Stimulated activated naive CD4-positive, alpha-beta T cell (primary cell): ENCODE measurements around the gene CD276.
"Not testable (repeated sequence)": the region's sequence is repeated elsewhere in the genome, so short reads cannot be mapped to it uniquely, and the experiment has no call there.

Source experiments
- DNase-seq, 6 experiments: peaks; one replicate each; lab custom pipeline; 2025; lab: John Stamatoyannopoulos, UW

CD276 gene

DNA sequence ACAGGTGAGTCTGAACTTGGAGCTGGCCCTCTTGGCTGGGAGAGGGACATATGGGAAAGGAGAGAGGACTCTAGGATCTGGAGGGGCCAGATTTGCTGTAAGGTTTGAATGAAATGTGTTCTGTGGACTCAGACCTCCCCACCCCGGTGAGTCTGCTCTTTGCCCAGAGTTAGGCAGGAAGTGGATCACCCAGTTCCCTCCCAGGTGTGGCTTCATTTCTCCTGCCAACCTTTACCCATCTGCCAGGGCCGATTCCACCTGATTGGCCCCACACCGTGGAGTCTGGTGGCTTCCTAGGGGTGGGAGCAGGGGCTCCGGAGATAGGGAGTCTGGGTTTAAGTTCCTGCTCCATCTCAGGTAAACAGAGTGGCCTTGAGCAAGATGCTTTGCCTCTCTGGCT, 25.5 kb downstream of the CD276 start:
- no peak for DNase-seq

DNA sequence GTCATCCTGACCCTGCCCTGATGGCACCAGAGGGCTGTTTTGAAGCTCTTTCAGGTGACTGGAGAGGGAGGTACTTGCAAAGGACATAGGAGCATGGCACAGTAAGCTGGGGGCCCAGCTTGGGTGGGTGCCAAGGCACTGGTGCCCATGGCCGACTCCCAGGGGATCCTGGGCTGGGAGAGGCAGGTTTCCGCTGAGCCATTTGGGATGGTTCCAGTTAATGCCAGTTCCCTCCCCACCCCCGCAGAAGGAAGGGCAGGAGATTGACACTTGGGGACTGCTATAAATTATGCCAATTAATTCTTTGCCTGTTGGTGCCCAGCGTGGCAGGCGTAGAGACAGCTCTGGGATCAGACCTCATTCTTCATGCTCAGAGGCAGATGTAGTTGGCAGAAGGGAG, 26.1 kb downstream of the CD276 start:
- DNase-seq = no peak

DNA sequence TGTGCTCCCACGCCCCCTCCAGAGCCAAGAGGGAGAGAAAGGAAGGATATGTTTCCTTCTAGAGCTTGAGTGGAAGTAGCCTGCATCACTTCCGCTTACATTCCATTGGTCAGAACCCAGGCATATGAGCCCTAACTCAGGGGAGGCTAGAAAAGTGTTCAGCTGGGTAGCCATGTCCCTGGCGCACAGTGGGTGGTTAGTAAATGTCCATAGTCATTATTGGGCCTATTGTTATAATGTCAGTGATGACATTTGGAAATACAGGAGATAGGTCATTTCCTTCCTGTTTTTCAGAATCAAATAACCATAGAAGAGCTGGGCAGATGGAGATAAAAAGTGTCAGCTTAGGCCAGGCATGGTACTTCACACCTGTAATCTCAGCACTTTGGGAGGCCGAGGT, 27.3 kb downstream of the CD276 start:
- DNase-seq = no peak

DNA sequence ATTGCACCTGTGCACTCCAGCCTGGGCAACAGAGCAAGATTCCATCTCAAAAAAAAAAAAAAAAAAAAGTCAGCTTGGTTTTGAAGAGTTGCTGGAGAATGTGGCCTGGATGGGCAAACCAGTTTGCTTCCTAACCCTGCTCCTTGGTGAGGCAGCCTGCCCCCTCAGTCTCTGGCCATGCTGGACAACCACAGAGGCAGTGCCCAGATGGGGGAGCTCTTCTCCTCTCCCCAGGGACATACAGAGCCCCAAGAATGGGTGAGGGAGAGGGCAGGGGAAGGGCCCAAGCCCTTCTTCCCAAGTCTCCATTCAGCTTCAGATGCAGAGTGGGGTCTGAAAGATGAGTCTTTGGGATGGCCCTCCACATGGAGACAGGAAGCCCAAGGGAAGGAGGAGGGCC, 27.9 kb downstream of the CD276 start:
- no peak for DNase-seq

DNA sequence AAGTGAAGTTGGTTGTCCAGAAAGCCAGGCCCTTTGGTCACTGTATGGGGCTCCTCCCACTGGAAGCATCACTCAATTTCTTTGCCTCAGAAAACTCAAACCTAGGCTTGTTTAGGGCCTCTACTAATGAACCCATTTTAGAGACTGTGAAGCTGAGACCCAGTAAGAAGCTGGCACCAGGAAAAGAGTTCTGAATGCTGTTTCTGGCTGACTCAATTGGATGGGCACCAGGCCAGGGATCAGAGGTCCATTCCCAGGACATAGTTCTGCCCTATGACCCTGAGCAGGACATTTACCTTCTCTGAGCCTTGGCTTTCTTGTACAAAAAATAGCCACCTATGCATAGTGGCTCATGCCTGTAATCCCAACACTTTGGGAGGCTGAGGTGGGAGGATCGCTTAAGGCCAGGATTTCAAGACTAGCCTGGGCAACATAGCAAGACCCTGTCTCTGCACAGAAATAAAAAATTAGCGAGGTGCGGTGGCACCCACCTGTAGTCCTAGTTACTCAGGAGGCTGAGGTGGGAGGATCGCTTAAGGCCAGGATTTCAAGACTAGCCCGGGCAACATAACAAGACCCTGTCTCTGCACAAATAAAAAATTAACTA, 30.6 kb downstream of the CD276 start:
- DNase-seq = no peak

DNA sequence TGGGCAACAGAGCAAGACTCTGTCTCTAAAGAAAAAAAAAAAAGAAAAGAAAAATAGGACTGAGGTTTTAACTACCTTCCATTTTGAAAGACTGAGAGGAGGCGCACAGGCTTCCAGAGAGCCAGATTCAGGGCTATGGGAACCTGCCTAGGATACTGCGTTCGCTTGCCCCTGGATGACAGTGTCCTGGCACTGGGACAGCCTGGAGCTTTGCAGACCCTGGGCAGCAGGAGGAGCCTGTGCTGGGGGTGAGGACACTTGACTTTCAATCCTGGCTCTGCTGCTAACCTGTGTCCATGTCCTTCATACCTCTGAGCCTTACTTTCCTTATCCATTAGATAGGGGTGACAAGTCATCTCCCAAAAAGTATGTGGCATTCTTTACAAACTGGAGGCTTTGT, 31.2 kb downstream of the CD276 start:
- DNase-seq = no peak

DNA sequence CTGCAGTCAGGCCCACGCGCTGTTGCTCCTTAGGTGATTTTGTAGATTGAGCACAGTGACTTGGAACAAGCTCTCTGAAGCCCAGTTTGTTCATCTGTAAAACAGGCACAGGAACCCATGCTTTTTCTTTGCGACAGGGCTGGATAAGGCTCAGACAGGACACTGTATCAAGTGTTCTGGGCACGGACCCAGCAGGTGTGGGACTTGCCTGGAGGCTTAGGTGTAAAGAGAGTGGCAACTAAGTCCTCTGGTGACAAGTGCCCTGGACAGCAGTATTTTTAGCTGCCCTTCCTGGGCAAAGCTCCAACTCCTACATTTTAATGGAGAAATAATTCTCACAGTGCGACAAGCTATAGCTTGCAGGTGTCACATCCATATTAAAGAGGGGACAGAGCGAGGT, 32.2 kb downstream of the CD276 start:
- no peak for DNase-seq

DNA sequence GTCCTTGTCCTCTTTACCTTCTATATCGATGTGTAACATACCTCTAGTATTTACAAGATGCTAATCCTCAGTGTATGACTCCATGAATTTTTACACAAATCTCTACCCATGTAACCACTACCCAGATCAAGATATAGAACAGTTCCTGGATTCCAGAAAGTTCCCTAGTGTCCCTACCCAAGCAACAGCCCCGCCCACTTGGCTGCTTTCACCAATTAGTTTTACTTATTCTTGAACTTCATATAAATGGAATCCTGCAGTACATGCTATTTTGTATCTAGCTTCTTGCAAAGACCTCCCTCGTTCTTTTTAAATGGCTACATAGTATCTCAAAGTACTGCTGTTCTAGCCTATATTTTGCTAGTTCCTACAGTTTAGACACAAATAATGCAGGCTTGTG, 33.0 kb downstream of the CD276 start:
- no peak for DNase-seq

DNA sequence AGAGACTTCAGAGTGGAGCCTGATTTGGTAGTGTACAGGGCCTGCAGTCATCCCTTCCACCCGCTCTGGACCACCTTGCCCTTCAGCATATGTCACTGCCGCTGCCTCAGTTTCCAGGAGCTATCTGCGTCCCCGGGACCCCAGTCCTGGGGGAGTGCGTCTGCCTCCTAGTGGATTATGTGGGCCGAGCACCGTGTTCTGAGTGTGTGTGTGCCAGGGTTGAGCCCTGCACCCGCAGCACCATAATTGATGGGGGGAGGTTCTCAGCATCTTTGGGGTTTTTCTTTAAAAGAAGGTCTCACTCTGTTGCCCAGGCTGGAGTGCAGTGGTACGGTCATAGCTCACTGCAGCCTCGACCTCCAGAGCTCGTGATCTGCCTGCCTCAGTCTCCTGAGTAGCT, 33.6 kb downstream of the CD276 start:
- no peak for DNase-seq

DNA sequence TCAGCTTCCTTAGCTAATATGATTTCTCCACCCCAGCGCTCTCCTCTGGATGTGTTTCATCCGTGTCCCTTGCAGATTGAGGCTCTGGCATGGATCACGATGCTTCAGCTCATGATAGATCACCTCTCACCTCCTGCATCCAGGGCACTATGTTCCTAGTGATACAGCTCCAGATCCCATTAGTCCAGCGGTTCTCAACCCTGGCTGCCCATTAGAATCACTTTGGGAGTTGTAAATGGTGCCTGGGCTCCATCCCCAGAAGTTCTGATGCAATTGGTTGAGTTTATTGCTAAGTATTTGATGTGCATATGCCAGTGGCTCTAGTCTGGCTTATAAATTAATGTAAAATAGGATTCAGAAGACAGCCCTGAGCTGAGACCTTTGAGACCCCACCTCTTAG, 34.5 kb downstream of the CD276 start:
- DNase-seq = no peak

DNA sequence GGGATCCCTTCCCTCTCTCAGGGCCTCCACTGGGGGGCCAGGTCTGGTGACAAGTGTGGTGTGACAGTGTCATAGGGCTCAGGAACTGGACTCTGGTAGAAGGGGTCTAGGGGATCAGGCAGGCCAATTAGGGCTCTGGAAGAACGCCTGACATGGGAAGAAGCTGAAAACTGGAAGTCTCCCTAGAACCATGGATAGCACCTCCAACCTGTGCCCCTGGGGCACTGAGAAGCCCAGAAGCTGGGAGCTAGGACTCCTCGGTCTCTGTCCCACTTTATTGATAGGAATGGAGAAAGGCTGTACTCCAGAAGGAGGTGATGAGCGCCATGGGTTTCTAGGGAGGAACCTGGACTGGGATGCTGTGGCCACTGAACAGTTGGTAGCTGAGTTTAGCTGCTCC, 38.2 kb downstream of the CD276 start:
- no peak for DNase-seq

DNA sequence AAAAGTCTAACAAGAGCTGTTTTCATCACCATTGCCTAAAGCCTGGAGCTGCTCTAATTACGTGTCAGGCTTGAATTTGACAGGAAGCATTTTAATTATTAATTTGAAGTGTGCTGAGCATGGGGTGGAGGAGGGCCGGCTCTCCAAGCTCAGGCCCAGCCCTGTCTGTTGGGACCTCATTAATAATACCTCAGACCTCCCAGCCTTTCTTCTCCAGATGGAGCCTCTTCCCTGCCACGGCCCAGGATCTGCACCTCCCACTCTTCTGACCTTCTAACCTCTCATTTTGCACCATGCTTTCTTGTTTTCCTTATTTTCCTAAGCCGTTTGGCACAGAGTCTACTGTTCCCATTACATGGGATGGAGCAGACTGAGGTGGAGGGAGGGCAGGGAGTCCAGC, 39.0 kb downstream of the CD276 start:
- DNase-seq = no peak

DNA sequence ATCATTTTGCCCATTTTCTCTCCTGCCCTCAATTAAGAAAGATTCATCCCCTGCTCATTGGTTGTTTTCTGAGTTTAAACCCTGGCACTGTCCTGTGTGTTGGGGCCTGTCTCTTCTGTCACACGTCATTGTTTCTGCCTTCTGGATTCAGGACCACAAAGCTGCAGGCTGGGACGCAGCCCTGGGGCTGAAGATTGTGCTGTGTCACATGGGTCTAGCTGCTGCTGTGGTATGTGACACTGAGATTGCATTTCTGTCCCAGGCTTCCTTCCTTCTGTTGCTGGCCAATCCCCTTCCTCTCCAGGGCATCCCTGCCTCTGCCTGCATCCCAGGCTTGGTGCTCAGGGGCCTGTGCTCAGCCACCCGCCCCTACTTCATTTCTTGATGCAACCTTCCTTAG, 40.0 kb downstream of the CD276 start:
- no peak for DNase-seq

DNA sequence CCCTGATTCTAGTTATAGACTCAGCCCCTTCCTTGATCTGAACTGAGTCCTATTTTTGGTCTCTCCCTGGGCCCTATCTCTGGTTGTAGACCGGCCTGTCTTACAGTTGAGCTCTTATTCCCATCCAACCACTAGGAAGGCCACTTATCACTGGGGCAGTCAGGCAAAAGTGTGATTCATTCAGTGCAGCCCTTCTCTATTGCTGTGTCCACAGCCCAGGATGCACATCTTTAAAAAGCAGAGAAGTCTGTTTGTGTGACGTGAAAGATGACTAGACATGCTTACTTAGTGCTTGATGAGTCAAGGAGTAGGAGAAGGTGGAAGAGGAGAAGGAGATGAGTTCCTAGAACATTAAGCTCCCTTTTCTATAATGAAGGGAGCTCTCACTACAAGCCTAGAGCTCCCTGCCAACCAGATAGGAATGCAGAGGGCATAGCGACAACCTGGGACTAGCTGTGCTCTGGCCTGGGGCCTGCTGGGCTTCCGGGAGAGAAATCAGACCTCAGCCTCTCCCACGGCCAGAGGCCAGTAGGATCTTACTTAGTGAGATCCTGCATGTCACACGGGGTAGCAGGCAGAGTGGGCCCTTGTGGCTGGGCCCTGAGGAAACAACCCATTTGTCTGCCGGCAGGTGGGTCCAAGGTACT, 43.3 kb downstream of the CD276 start:
- DNase-seq = no peak

DNA sequence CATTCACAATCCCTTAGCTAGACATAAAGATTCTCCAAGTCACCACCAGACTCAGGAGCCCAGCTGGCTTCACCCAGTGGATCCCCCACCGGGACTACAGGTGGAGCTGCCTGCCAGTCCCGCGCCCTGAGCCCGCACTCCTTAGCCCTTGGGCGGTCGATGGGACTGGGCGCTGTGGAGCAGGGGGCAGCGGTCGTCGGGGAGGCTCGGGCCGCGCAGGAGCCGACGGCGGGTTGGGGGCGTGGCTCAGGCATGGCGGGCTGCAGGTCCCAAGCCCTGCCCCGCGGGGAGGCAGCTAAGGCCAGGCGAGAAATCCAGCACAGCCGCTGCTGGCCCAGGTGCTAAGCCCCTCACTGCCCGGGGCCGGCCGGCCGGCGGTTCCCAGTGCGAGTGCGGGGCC, 47.9 kb downstream of the CD276 start:
- DNase-seq = not testable (repeated sequence)

DNA sequence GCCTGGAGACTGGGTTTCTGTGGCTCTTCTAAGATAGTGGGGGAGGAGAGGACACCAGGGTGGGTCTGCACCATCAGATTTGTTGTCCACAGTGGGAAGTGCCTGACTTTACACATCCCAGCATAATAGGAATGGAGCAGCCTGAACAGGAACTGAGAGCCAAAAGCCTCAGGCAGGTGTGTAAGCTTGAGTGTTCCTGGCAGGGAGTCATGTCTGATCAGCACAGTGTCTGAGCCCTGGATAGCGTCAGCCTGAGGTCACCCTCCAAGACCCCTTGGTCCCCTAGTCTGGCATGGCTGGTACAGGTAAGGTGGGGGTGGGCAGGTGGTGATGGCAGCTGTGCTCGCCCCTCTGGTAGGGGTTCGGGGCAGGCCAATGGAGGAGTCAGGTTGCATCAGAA, 48.7 kb downstream of the CD276 start:
- no peak for DNase-seq

DNA sequence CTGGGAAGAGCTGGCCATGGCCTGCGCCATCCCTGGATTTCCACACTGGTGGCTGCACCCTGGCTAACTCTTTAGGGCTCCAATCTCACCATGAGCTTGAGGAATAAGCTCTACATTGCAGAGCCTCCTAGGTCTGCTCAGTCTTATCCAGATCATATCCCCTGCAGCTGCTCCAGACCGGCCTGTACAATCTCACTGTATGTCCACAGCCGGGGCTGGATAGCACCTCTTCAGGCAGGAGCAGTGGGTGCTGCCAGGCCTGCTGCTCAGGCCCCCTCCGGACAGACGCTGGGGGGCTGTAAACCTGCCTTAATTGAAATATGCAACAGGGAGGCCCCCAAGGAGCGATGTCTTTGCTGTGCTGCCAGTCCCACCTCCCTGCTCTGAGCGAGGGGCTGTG, 53.4 kb downstream of the CD276 start:
- DNase-seq = no peak

DNA sequence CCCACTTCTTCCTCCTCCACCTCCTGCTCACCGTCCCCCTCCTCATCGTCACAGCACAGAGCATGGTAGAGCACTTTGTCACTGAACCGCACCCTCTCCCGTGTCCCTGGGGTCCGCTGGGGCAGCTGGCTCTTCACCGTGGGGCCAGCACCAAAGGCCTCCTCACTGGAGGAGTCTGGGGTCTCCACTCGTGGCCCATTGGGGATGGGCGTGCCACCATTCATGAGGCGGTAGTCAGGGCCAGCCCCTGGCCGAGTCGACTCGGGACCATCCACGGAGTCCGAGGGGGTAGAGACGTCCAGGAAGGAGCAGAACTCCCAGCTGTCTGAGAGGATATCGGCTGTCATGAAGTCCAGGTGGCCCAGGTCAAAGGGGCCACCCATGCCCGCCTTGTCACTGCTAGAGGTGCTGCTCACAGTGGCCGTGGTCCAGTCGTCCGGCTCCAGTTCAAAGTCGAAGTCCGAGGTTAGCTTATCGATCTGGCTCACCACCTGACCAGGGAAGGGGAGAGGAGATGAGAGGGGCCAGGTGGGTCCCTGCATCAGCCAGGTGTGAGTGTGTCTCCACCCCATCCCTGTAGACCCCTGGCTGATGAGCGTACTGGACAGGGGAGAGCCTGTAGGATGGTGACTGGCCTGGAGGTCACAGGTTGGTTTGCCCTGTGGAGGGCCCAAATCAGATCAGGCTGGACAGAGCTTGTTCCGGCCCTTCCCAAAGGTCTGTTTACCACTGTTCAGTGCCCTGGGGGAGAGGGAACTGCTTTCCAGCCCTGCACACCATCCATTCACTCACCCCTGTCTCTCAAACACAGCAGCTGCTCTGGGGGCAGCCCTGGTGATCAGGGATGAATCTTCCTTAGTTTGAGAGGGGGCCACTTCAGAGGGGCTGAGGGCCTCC, 56.2 kb downstream of the CD276 start:
- DNase-seq = no peak

DNA sequence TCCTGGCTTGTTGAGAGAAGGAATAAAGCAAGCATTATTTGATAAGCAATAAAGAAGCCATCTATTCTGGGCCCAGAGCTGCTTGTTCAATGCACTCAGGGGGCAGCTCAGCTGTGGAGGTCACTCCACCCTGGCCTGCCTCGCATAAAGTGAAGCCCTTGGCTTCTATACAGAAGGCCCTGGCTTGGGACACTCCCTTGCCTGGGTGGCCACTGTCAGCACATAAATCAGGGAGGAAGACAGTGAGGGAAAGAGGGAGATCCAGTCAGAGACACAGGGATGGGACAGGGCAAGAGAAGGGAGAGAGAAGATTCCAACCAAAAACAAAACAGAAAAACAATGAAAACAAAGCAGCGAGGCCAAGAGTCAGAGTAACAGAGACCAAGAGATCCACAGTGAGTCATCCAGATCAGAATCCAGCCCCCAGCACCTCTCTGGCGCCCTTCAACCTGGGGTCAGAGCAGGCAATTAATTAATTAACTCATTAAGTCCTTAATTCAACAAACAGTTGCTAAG, 57.2 kb downstream of the CD276 start:
- no peak for DNase-seq

DNA sequence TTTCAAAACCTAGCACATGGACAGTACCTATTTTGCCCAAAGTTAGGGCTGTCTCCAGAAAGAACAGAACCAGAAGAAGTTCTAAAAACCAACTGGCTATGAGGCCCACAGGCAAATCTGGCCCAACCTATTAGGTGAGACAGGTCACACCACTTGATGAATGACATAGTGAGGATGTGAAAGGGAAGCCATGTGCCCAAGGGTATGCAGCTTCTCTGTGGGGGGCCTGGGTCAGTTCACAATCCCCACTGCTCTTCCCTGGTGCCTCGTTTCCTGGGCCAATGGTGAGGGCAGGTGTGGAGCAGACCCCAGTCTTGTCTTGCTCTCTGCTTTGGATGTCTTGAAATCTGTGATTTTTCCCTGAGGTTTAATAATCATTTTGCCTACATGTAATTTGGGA, 60.1 kb downstream of the CD276 start:
- no peak for DNase-seq

DNA sequence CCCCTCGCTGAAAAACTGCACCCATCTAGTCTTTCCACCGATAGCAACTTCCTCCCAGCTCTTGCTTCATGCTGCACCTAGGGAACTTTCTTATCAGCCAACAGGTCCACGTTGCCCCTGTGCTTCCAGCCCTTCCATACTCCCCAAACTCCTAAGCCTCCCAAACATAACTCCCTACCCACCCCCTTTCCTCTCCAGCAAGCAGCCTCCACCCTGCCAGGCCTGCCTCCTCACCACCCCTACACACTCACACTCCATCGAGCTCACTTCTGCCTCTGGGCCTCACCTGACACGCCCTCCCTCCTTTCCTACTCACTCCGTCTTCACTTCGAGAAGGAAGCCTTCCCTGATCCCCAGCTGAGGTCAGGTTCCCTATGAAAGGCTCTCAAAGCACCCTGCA, 60.9 kb downstream of the CD276 start:
- DNase-seq = no peak

DNA sequence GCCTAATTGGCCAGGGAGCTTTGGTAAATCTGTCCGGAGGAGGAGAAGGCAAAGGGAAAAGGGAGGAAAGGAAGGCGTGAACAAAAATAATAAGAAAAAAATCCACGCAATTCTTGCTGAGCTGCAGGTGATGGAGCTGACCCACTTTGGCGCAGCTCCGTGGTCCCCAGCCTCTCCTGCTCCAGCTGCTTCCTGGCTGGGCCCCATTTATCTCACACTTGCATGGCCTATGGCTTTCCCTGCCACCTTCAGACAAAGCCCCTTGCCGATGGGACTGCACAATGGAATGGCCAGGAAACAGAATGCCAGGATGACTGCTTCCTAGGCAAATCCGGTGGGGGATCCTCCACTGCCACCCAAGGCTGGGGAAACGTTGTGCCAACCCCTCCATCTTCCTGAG, 62.1 kb downstream of the CD276 start:
- no peak for DNase-seq

DNA sequence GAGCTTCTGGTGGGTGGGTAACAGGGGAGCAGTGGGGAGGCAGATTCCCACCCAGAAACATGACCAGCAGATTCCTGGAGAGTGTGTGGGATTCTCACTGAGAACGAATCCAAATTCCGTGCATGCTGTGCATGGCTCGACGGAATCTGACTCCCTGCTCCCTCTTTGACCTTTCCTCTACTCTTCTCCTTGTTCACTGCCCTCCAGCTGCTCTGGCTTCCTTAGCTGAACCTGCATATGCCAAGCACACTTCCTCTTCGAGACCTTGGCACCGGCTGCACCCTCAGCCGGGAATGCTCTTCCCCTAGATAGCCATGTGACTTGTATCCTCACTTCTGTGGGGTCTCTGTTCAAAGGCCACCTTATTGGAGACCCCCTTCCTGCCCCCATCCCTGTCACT, 62.7 kb downstream of the CD276 start:
- DNase-seq = no peak
